ENCODE data around the gene COL27A1.
"Not testable (repeated sequence)": the region's sequence is repeated elsewhere in the genome, so short reads cannot be mapped to it uniquely, and the experiment has no call there.

The COL27A1 gene

GRCh38 chr9:114185570-114186490, 30.5 kb downstream of the COL27A1 start:
- DNase-seq = no peak

GRCh38 chr9:114186605-114187289, 31.4 kb downstream of the COL27A1 start:
- DNase-seq = no peak

- DNase-seq = no peak
These were observed 32.5 kb downstream of the COL27A1 start for GRCh38 chr9:114187827-114188226.

GRCh38 chr9:114189823-114190562, 34.7 kb downstream of the COL27A1 start:
- DNase-seq = no peak

GRCh38 chr9:114190563-114190905, 35.2 kb downstream of the COL27A1 start:
- no peak for DNase-seq

- DNase-seq = not testable (repeated sequence)
These were observed 36.1 kb downstream of the COL27A1 start for GRCh38 chr9:114191402-114191801.

GRCh38 chr9:114192539-114192938, 37.2 kb downstream of the COL27A1 start:
- no peak for DNase-seq

- no peak for DNase-seq
These were observed 37.8 kb downstream of the COL27A1 start for GRCh38 chr9:114193090-114193489.

GRCh38 chr9:114196117-114196516, 40.8 kb downstream of the COL27A1 start:
- no peak for DNase-seq

GRCh38 chr9:114196979-114197622, 41.8 kb downstream of the COL27A1 start:
- no peak for DNase-seq

GRCh38 chr9:114198249-114199040, 43.1 kb downstream of the COL27A1 start:
- DNase-seq = no peak

GRCh38 chr9:114200721-114201300, 45.5 kb downstream of the COL27A1 start:
- no peak for DNase-seq

GRCh38 chr9:114202396-114202795, 47.1 kb downstream of the COL27A1 start:
- DNase-seq = no peak

GRCh38 chr9:114202849-114203248, 47.5 kb downstream of the COL27A1 start:
- no peak for DNase-seq

- DNase-seq = no peak
These were observed 48.2 kb downstream of the COL27A1 start for GRCh38 chr9:114203410-114204140.

- no peak for DNase-seq
These were observed 48.9 kb downstream of the COL27A1 start for GRCh38 chr9:114204265-114204664.

- no peak for DNase-seq
These were observed 50.1 kb downstream of the COL27A1 start for GRCh38 chr9:114205171-114206015.

GRCh38 chr9:114206221-114206789, 51.0 kb downstream of the COL27A1 start:
- no peak for DNase-seq

GRCh38 chr9:114207034-114207810, 51.9 kb downstream of the COL27A1 start:
- no peak for DNase-seq

Measured in CD4-positive, alpha-beta T cell treated with Interferon gamma for 1 hour (primary cell).